OCI-LY3 (cell line): ENCODE results near the gene VAT1L.

Experiments
- CTCF ChIP-seq: fragments of 200-600, 300-600 bp; sonication (generic); IDR thresholded peaks from 2 replicates; pipeline ENCODE4 v1.5.1; 2014; ENCODE audit warnings: antibody characterized with exemption, low read length, low read depth
- EZH2phosphoT487 ChIP-seq: fragments of 200-600 bp; shearing (Covaris generic); IDR thresholded peaks from 2 replicates; pipeline ENCODE4 v1.6.1; 2018; ENCODE audit warnings: antibody characterized with exemption, mixed run types, low read depth

GRCh38 chr16:77995843-77996455, 207.6 kb downstream of the VAT1L start:
- TF ChIP-seq CTCF (no peak), EZH2phosphoT487 (no peak)
